IMR-90 (cell line): ENCODE measurements around the gene ABCA2. TPM values are rescaled to one million over a fixed set of nuclear protein-coding genes. Genes with fewer than 3 reads are reported as not detected.

Experiments used
- CEBPB ChIP-seq: IDR thresholded peaks from 2 replicates; pipeline ENCODE4 v1.6.1; 2012; ENCODE audit warnings: low read depth, low read length, improper control_type of control experiment
- ELK1 ChIP-seq: fragments of 150-350 bp; IDR thresholded peaks from 2 replicates; pipeline ENCODE4 v1.6.1; 2016; ENCODE audit warnings: low read depth, mild to moderate bottlenecking, low read length, moderate library complexity, borderline replicate concordance
- polyA plus RNA-seq, 3 experiments: library from polyadenylated mRNA; depleted of rRNA; stranded (reverse); fragments of >200 nt; gene quantifications; 2 replicates each; pipeline ENCODE4 v1.2.3, GENCODE V29; 2012; ENCODE audit warnings: low replicate concordance in 1 of 3
- total RNA-seq: library from RNA; depleted of rRNA; stranded (reverse); fragments of >200 nt; gene quantifications from 2 replicates; pipeline ENCODE4 v1.2.3, GENCODE V29; 2012

The ABCA2 gene
- total and polyA plus RNA-seq, 2 of the 4 experiments (the other 2 are of a cell fraction) = 3.8 to 46.0 TPM

GRCh38 chr9:137053944-137054931 is 26.2 kb upstream of the ABCA2 start, which contains the start of gene ENTPD2 (continued):
- TF ChIP-seq ELK1 (no peak), CEBPB (no peak)
